ENCODE data around the gene TMEM176B. TPM values are rescaled to one million over a fixed set of nuclear protein-coding genes. Genes with fewer than 3 reads are reported as not detected.

Gene TMEM176B
- total and polyA plus RNA-seq, 7 donors, result 2.2 to 15.9 (median 4.4) TPM

- intact Hi-C loops (cut with DNase I), result loop anchor here in 1 of 2 donors (5.0 kb wide), 1 partner anchor 312 kb away; no protein-coding TSS in a partner anchor
- 62 to 76% (median 69%) methylated on average over 1 of the region's 1 CpG for WGBS, 3 donors
- Histone ChIP-seq H3K36me3 (ENCODE audit: insufficient read depth in 1 of 2, low read depth in 1 of 2) (no peaks in the 10 kb centered on the region), H3K4me3 (no peak overlapping the region), H3K27me3 (ENCODE audit: insufficient read depth in 3 of 3, low read length in 2 of 3) (no peaks in the 10 kb centered on the region), H3K4me1 (no peaks in the 10 kb centered on the region), H3K9me3 (no peaks in the 10 kb centered on the region), H3K27ac (no peak overlapping the region)
- TF ChIP-seq CTCF (IDR thresholded peaks at IDR 0.05), result no peak
- DNase-seq (no peak), ATAC-seq (no peak)
Measured at GRCh38 chr7:150759479-150759878, 40.7 kb downstream of the TMEM176B start.

- H3K9me3 ChIP-seq, result no peaks in the 10 kb centered on the region
- TF ChIP-seq CTCF (IDR thresholded peaks at IDR 0.05), result peak; percentile 17
- no peak overlapping the region for H3K27ac ChIP-seq
- no peaks in the 10 kb centered on the region for H3K27me3 ChIP-seq (ENCODE audit: insufficient read depth in 3 of 3, low read length in 2 of 3)
- WGBS, 3 donors, result 41 to 50% (median 49%) methylated on average over 1 of the region's 1 CpG
- no peaks in the 10 kb centered on the region for H3K36me3 ChIP-seq (ENCODE audit: insufficient read depth in 1 of 2, low read depth in 1 of 2)
- intact Hi-C loops (cut with DNase I), result loop anchor here in 1 of 2 donors (5.0 kb wide), 1 partner anchor 310 kb away; no protein-coding TSS in a partner anchor
- DNase-seq (no peak), ATAC-seq (no peak)
- no peak overlapping the region for H3K4me3 ChIP-seq
- H3K4me1 ChIP-seq, result no peaks in the 10 kb centered on the region
Measured at GRCh38 chr7:150756858-150757257, 43.3 kb downstream of the TMEM176B start.

- no peaks in the 10 kb centered on the region for H3K4me1 ChIP-seq
- no peak overlapping the region for H3K27ac ChIP-seq
- intact Hi-C loops (cut with DNase I), result loop anchor here in 1 of 2 donors (5.0 kb wide), 1 partner anchor 309 kb away; no protein-coding TSS in a partner anchor
- no peak for DNase-seq
- no peaks in the 10 kb centered on the region for H3K36me3 ChIP-seq (ENCODE audit: insufficient read depth in 1 of 2, low read depth in 1 of 2)
- no peaks in the 10 kb centered on the region for H3K27me3 ChIP-seq (ENCODE audit: insufficient read depth in 3 of 3, low read length in 2 of 3)
- 36 to 43% (median 38%) methylated on average over 3 of the region's 3 CpGs for WGBS, 3 donors
- no peaks in the 10 kb centered on the region for H3K9me3 ChIP-seq
- H3K4me3 ChIP-seq, result no peak overlapping the region
- no peak for ATAC-seq
- no peak for TF ChIP-seq CTCF (IDR thresholded peaks at IDR 0.05)
Measured at GRCh38 chr7:150756166-150756565, 44.0 kb downstream of the TMEM176B start.

GRCh38 chr7:150755473-150756099 is 44.6 kb downstream of the TMEM176B start:
- no peak overlapping the region for H3K4me3 ChIP-seq
- no peaks in the 10 kb centered on the region for H3K4me1 ChIP-seq
- no peak for DNase-seq
- no peaks in the 10 kb centered on the region for H3K36me3 ChIP-seq (ENCODE audit: insufficient read depth in 1 of 2, low read depth in 1 of 2)
- H3K27ac ChIP-seq, result no peak overlapping the region
- no peaks in the 10 kb centered on the region for H3K27me3 ChIP-seq (ENCODE audit: insufficient read depth in 3 of 3, low read length in 2 of 3)
- WGBS, 3 donors, result 45 to 71% (median 52%) methylated on average over 4 of the region's 4 CpGs
- intact Hi-C loops (cut with DNase I), result loop anchor here in 1 of 2 donors (5.0 kb wide), 1 partner anchor 308 kb away; no protein-coding TSS in a partner anchor
- ATAC-seq, result peak in 1 of 4 donors; percentile 19
- TF ChIP-seq CTCF (IDR thresholded peaks at IDR 0.05), result no peak
- H3K9me3 ChIP-seq, result no peaks in the 10 kb centered on the region

All from psoas muscle (tissue), 8 donors.